Fibroblast of skin of abdomen (primary cell): ENCODE results near the gene YY1.
A peak's percentile ranks its signal among the peaks of the same experiment; 100 is the strongest.
"Not testable (repeated sequence)": the region's sequence is repeated elsewhere in the genome, so short reads cannot be mapped to it uniquely, and the experiment has no call there.

Experiments
- DNase-seq: peaks from one replicate; pipeline ENCODE4 v3.0.0-alpha.2; 2013

Gene YY1

GRCh38 chr14:100243020-100243419 is 4.1 kb downstream of the YY1 start:
- DNase-seq = no peak

- peak; percentile 33 for DNase-seq
These were observed 8.0 kb downstream of the YY1 start for GRCh38 chr14:100246809-100247428.

GRCh38 chr14:100250732-100251465 is 12.0 kb downstream of the YY1 start:
- DNase-seq = no peak

GRCh38 chr14:100252684-100253083 is 13.7 kb downstream of the YY1 start:
- no peak for DNase-seq

GRCh38 chr14:100256339-100256895 is 17.5 kb downstream of the YY1 start:
- no peak for DNase-seq

- DNase-seq = no peak
These were observed 22.7 kb downstream of the YY1 start for GRCh38 chr14:100261621-100262020.

GRCh38 chr14:100262545-100262944 is 23.6 kb downstream of the YY1 start:
- no peak for DNase-seq

- peak; percentile 39 for DNase-seq
These were observed 24.2 kb downstream of the YY1 start for GRCh38 chr14:100263141-100263540.

- DNase-seq = no peak
These were observed 29.0 kb downstream of the YY1 start for GRCh38 chr14:100267990-100268389.

GRCh38 chr14:100268591-100269207 is 29.8 kb downstream of the YY1 start:
- no peak for DNase-seq

GRCh38 chr14:100271247-100271939 is 32.4 kb downstream of the YY1 start:
- DNase-seq = no peak

- DNase-seq = no peak
These were observed 35.3 kb downstream of the YY1 start for GRCh38 chr14:100274250-100274649.

GRCh38 chr14:100275214-100275613 is 36.3 kb downstream of the YY1 start:
- no peak for DNase-seq

GRCh38 chr14:100278702-100279101 is 39.8 kb downstream of the YY1 start:
- DNase-seq = peak; percentile 58

- no peak for DNase-seq
These were observed 40.2 kb downstream of the YY1 start for GRCh38 chr14:100279133-100279532.

- no peak for DNase-seq
These were observed 40.6 kb downstream of the YY1 start for GRCh38 chr14:100279563-100279962.

- no peak for DNase-seq
These were observed 42.5 kb downstream of the YY1 start for GRCh38 chr14:100281286-100282082.

GRCh38 chr14:100282083-100282350 is 43.1 kb downstream of the YY1 start:
- no peak for DNase-seq

GRCh38 chr14:100282766-100283419 is 43.9 kb downstream of the YY1 start:
- no peak for DNase-seq

GRCh38 chr14:100283436-100283835 is 44.5 kb downstream of the YY1 start:
- DNase-seq = not testable (repeated sequence)

- no peak for DNase-seq
These were observed 45.3 kb downstream of the YY1 start for GRCh38 chr14:100283984-100284881.
